DMS 273 (cell line): Measurements from ENCODE around the gene MIPOL1.
"Not testable (repeated sequence)": the region's sequence is repeated elsewhere in the genome, so short reads cannot be mapped to it uniquely, and the experiment has no call there.

Experiments used
- DNase-seq: peaks from one replicate; lab custom pipeline; 2025; ENCODE audit not compliant: unreplicated experiment; lab: John Stamatoyannopoulos, UW

MIPOL1 gene

GRCh38 chr14:37279818-37280217 lies 82.1 kb downstream of the MIPOL1 start:
- no peak for DNase-seq

DNA sequence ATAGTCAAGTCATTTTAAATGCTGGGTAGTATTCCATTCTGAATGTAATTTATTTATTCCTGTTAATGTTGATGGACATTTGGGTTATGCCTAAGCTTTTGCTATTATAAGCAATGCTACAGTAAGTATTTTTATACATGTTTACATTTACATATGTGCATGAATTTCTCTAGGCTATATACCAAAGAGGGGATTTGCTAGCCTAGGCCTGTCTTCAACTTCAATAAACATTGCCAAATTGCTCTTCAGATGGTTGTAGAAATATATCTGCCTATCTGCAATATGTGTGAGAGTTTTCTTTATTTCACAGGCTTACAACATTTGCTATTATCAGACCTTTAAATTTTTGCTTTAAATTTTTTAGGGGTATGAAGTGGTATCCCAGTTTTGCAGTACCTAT lies 87.0 kb downstream of the MIPOL1 start:
- DNase-seq = no peak

- DNase-seq = no peak
These were observed 87.5 kb downstream of the MIPOL1 start for GRCh38 chr14:37285220-37285619.

DNA sequence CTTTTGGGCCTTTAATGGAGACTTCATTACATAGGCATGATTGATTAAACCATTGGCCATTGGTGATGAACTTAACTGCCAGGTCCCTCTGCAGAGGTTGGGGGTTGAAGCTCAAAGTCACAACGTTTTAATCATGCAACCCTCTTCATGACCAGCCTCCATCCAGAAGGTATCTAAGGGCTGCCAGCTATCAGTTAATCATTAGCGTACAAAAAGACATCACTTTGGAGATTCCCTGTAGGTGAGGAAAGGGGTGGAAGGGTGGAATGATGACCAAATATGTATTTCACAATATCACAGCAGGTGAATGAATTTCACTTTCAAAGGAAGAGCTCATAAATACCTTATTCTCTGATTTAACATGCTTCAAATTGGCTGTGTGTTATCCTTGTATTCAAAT lies 92.0 kb downstream of the MIPOL1 start:
- DNase-seq = no peak

DNA sequence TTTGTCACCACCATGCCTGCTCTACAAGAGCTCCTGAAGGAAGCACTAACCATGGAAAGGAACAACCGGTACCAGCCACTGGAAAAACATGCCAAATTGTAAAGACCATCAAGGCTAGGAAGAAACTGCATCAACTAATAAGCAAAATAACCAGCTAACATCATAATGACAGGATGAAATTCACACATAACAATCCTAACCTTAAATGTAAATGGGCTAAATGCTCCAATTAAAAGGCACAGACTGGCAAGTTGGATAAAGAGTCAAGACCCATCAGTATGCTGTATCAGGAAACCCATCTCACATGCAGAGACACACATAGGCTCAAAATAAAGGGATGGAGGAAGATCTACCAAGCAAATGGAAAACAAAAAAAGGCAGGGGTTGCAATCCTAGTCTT lies 97.5 kb downstream of the MIPOL1 start:
- DNase-seq = not testable (repeated sequence)

DNA sequence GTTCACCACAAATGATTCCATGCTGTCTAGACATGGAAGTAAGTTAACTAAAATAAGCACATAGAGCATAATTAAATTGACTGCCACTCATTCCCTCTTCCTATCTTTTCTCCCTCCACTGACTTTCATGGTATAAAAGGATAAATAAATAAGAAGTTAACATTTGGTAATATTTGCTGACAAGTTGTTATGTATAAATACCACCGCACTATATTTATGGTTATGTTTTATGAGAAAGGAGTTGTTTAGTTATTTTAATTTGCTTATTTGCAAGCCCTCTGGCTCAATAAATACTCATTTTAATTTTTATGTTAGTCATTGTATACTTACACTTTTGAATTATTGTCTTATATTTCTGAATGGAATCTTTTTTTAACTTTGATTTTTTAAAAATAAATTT lies 113.5 kb downstream of the MIPOL1 start:
- no peak for DNase-seq

DNA sequence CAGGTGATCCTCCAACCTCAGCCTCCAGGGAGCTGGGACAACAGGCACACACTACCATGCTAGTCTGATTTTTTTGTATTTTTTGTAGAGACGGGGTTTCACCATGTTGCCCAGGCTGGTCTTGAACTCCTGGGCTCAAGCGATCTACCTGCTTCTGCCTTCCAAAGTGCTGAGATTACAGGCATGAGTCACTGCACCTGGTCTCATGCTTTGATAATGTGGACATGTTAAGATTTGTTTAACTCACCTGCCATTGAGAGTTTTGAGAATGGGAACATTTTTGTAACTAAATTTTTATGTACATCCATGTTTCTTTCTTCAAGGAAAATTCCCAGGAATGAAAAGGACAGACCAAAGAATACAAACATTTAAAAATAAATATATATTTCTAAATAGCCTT lies 121.2 kb downstream of the MIPOL1 start:
- no peak for DNase-seq

GRCh38 chr14:37320106-37320505 lies 122.4 kb downstream of the MIPOL1 start:
- DNase-seq = no peak

- DNase-seq = no peak
These were observed 127.6 kb downstream of the MIPOL1 start for GRCh38 chr14:37325332-37325731.

DNA sequence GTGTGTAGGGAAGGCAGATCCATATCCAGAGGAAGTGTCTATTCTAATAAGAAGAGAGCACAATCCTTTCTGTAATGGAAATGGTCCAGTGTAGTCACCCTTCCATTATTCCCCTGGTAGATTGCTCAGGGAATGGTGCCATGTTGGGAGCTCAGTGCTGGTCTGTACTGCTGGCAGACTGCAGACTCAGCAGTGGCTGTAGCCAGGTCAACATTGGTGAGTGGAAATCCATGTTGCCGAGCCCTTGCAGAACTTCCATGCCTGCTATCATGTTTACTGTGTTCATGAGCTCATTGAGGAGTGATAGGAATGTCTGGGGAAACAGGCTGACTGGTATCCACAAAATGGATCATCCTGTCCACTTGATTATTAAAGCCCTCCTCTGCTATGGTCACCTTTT lies 128.7 kb downstream of the MIPOL1 start:
- DNase-seq = no peak

DNA sequence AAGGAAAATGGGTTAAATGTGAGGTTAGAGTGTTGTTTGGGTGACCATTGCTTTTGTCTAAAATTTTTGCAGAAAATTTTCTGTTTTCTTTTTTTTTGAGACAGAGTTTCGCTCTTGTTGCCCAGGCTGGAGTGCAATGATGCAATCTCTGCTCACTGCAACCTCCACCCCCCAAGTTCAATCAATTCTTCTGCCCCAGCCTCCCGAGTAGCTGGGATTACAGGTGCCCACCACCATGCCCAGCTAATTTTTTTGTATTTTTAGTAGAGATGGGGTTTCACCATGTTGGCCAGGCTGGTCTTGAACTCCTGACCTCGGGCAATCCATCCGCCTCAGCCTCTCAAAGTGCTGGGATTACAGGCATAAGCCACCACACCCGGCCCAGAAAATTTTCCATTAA lies 130.2 kb downstream of the MIPOL1 start:
- not testable (repeated sequence) for DNase-seq

DNA sequence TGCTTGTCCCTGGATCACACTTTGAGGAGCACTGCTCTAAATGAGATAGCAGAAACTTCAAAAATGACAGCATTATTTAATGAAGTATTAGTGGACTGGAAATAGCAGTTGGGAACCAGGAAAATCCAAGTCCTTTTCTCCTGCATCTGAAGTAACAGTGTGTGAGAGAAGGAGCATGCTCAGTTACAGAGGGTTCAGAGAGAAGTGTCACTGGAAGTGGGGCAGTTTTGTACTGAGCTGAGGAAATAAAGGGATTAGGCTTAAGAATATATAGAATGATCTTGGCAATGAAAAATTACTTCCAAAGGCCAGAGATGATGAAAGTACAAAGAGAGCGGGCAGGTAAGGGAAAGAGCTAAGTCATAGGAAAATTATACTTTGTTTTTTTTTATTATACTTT lies 130.9 kb downstream of the MIPOL1 start:
- no peak for DNase-seq

DNA sequence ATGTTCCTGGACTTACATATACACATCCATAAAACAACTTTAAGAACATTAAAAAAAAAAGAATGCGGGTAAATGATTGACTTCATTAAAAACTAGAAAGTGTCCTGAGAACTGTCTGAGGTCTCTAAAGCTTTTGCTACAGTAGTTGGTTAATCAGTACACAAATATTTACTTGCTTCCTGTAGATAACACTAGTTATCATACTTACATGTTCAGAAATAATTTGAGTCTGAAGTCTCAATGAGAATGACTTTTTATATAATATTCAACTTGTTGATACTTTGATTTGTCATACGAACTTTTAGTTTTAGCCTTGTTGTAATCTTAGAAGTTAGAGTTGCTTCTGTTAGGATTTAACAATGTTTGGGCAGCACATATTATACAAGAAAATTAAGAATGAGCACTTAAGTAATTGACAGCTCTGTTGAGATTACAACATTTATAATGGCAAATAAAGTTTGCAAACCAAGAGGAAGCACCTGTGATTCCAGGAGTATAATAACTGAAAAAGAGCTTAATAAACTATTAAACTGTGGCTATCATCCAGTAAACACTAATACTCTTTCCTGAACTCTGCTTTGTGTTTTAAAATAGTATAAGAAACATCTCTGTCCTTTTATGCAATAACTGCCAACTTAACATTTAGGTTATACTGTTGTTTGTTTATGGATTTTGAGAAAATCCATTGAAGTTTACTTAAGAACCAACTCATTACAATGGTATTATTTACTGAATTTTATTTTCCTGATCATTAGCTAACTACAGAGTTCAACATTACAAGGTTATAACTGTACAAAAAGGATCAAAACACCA lies 131.7 kb downstream of the MIPOL1 start:
- DNase-seq = no peak

DNA sequence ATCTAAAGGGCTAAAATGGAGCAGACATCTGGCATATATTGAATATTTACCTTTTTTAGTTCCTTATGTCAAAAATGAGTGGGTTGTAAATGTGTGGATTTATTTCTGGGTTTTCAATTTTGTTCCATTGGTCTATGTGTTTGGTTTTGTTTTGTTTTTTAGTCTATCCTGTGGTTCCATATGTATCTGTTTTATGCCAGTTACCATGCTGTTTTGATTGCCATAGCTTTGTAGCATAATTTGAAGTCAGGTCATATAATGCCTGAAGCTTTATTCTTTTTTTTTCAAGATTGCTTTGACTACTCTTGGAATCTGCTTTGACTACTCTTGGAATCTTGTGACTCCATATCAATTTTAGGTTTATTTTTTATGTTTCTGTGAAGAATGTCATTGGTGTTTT lies 133.2 kb downstream of the MIPOL1 start:
- DNase-seq = no peak

DNA sequence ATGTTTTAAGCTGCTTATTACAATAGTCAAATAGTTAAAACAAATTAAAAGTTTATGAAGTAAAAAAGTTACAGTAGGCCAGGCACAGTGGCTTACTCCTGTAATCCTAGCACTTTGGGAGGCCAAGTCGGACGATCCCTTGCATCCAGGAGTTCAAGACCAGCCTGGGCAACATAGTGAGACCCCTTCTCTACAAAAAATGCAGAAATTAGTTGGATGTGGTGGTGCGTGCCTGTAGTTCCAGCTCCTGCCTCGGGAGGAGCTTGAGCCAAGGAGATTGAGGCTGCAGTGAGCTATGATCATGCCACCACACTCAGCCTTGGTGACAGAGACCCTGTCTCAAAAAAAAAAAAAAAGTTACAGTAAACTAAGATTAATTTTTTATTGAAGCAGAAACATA lies 142.6 kb downstream of the MIPOL1 start:
- DNase-seq = peak; percentile 3

- DNase-seq = no peak
These were observed 145.8 kb downstream of the MIPOL1 start for GRCh38 chr14:37343307-37344094.

GRCh38 chr14:37363661-37364060 lies 165.9 kb downstream of the MIPOL1 start:
- DNase-seq = no peak

- DNase-seq = no peak
These were observed 171.7 kb downstream of the MIPOL1 start for GRCh38 chr14:37369425-37369824.

- DNase-seq = no peak
These were observed 177.8 kb downstream of the MIPOL1 start for GRCh38 chr14:37375566-37375965.

DNA sequence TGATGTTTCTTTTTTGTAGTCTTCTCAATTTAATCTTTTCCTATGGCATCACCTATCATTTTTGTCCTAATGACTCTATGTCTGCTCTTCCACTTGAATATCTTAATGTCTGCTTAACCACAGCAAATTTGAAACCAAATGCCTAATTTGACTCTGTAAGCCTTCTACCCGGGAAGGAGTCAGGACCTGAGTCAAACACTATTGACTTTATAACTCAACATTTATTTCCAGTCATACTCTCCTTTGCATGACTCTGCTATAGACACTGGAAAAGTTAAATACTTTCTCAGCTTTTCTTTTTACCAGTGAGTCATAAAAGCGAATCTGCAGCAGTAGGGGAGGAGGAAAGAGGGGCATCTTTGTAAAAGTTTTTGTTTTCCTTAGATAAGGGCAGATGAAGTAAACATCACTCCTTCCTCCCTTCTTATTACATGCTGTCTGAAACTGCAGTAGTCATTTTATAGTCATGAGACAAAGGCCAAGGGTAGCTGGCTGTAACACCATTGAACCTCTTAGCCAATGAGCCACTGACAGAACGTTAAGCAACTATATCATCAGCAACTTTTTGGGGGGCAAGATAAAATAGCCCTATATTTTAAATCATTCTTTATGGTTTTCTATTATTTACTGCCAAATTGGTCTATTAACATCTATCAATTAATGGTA lies 179.3 kb downstream of the MIPOL1 start:
- no peak for DNase-seq

DNA sequence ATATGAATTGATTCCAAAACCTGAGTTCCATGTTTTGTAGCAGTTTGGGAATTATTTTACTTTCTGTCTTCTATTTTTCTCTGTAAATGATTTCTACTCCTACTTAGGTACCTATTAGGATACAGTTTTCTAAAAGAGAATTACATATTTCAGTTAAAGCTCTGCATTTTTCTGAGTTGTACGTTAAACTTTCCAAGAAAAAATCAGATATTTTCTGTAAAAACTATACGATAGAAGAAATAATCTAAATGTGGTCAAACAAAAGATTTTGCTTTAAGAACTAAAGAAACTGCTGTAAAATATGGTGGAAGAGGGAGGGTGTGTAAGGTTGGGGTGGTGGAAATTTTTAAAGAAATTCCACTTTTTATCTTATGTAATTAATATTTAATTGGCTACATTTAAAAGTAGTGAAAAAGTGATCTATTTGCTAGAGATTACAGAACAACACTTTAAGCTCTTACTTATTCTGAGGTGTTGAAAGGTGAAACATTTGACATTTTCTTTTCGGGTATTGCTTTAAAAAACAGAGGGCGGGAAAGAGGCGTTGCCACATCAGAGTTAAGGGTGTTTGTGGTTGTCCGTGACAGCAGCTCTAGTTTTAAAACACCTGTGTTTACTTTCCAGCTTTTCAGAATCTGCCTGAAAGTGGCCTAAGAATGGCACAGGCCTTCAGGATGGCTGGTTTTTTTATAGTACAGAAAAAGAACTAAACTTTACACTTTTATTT lies 187.3 kb downstream of the MIPOL1 start:
- no peak for DNase-seq
